ENCODE data around the gene EPHA2.

Gene EPHA2

DNA sequence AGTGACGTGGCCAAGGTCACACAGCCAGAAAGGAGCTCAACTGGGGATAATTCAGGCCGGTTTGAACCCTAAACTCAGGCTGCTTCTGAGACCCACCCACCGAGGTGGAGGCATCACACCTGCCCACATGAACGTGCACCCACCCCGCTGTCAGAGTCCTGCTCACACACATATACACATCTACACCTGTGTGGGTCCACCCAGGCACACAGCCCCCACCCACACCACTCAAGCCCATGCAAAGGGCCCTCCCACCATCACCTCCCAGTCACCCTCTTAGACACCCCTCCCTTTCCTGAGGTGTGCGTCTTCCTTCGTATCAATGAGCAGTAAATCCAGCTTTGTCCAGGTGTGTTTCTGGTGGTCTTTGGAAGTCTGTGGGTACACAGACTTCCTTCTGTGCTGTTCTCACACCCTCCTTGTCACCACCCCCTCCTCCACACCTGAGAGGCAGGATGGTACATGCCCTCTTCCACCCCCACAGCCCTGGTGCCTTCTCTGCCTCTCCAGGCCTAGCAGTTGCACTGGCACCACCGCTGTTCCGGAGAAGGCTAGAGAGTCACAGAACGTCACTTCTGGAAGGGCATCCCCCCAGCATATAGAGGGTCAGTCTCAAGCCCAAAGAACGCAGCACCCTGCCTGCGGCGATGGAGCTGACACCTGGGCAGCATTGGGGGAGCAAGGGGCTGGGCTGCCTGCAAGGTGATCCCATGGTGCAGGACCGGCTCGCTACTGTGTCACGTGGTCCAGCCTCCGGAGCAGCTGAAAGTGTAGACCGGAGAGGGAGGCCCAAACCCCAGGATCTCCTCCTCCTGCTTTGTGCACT, 63.6 kb downstream of the EPHA2 start:
- DNase-seq (ENCODE audit: insufficient read length) (no peak), FAIRE-seq (no peak)
- TF ChIP-seq POLR2AphosphoS5 (IDR thresholded peaks at IDR 0.05; ENCODE audit: low read depth, low read length) = no peak

DNA sequence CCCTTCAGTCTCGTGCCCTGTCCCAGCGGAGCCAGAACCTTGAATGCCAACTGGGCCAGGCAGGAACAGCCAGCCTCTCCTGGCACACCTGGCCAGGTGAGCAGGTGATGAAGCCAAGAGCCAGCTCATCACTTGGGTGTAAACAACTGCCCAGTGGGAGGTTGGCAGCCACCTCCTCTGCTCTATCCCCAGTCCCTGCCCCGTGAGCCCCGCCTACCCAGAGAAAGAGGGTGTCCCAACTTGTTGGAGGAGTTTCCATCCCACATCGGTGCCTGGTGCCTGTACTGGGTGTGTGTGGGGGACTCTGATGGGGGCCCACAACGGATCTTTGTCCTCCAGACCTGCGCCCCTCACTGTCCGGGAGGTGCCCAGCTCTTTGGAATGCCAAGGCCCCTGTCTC, 64.6 kb downstream of the EPHA2 start:
- TF ChIP-seq POLR2A (IDR thresholded peaks at IDR 0.05; ENCODE audit: low read depth, low read length) (no peak), TAF1 (IDR thresholded peaks at IDR 0.05; ENCODE audit: borderline replicate concordance, low read depth, low read length) (no peak), POLR2AphosphoS5 (IDR thresholded peaks at IDR 0.05; ENCODE audit: low read depth, low read length) (no peak)
- no peak for DNase-seq (ENCODE audit: insufficient read length)
- FAIRE-seq = no peak

DNA sequence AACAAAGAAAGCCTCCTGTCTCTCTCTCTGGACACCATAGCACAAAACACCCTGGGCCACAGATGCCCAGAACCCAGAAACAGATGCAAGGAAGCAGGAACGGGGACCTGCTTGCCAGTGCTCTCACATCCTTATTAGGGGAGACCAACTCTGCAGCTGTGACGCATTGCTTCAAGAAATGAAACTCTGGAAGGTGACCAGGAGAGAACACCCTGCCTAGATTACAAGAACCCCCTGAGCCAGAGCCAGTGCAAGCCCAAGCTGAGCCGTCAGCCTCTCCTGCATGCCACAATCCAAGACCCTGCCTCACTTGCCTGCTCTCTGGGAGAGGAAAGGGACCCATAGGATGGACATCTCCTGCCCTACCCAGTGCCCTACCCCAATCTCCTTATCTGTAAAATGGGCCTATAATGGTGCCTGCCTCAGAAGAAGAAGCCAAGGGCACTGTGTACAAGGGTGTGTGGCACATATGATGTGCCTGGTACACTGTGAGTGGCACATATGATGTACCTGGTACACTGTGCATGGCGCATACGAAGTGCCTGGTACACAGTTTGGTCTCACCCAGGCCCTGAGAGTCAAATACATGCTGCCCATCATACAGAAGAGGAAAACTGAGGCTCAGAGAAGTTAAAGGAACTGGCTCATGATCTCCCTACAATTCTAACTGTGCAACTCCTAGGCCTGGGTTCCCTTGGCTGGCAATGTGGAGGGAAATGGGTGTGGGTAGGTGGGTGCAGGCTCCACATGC, 65.6 kb downstream of the EPHA2 start:
- TF ChIP-seq POLR2AphosphoS5 (IDR thresholded peaks at IDR 0.05; ENCODE audit: low read depth, low read length) = no peak
- DNase-seq (ENCODE audit: insufficient read length) (no peak), FAIRE-seq (no peak)

DNA sequence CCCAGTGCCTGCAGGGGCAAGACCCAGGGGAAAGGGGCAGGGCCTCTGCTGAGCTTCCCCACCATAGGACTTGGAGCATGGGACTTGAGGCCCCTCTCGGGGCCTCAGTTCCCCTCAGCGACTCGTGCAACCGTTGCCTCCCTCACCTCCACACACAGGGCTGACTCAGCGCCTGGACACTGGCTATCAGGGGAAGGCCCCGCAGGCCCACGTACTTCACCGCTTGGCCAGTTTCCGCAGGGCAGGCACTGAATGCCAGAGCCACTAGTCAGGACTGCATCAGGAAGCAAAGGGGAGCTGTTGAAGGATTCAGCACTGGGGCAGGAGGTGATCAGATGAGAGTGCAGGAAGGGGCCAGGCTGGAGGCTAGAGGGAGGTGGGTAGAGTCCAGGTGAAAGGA, 66.9 kb downstream of the EPHA2 start:
- no peak for FAIRE-seq
- no peak for TF ChIP-seq POLR2A (IDR thresholded peaks at IDR 0.05; ENCODE audit: low read depth, low read length)
- TF ChIP-seq POLR2AphosphoS5 (IDR thresholded peaks at IDR 0.05; ENCODE audit: low read depth, low read length) = no peak
- TF ChIP-seq TAF1 (IDR thresholded peaks at IDR 0.05; ENCODE audit: borderline replicate concordance, low read depth, low read length) = no peak
- DNase-seq (ENCODE audit: insufficient read length) = no peak

DNA sequence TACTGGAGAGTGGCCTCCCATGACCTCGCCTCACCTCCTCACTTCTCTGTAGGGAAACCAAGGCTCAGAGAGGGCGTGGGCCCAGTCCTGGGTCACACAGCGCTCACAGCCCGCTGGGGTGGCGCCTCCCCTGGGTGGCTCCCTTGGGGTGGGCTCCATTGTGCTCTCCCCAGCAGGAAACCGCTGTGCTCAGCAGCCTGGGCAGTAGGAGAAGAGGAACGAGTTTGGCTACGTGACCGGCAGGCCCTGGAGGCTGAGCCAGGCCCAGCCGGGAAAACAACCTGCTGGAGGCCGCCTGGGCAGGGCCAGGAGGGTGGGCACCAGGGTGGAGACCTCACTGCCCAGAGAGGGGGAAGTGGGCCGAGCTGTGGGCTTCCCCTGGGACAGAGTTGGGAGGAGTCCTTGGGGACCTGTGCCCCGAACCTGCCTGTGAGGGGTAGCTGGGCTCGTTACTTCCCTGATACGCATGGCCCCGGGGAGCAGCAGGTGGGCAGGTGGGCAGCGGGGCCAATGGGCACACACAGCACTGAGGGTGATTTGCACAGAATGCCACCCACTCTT, 67.4 kb downstream of the EPHA2 start:
- TF ChIP-seq POLR2AphosphoS5 (IDR thresholded peaks at IDR 0.05; ENCODE audit: low read depth, low read length) = no peak
- TF ChIP-seq POLR2A (IDR thresholded peaks at IDR 0.05; ENCODE audit: low read depth, low read length) = no peak
- no peak for TF ChIP-seq TAF1 (IDR thresholded peaks at IDR 0.05; ENCODE audit: borderline replicate concordance, low read depth, low read length)
- DNase-seq (ENCODE audit: insufficient read length) (no peak), FAIRE-seq (no peak)

DNA sequence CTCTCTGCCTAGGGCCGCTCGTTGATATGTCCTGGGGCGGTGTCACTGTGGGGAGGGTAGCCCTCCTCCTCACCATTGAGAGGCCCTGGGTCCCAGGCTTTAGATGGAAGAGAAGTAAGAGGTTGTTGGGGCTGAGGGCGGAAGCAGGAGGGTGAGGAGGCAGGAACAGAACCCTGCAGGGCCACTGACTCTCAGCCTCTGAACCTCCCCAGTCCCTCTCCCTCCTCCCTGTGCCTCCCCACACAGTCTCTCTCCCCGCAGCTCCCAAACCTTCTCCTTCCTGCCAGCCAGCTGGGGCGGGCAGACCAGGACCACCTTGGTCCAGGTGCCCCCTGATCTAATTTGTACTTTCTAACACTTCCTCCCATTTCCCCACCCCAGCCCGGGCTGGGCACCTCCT, 68.1 kb downstream of the EPHA2 start:
- FAIRE-seq (no peak), DNase-seq (ENCODE audit: insufficient read length) (no peak)
- TF ChIP-seq POLR2AphosphoS5 (IDR thresholded peaks at IDR 0.05; ENCODE audit: low read depth, low read length) (no peak), POLR2A (IDR thresholded peaks at IDR 0.05; ENCODE audit: low read depth, low read length) (no peak), TAF1 (IDR thresholded peaks at IDR 0.05; ENCODE audit: borderline replicate concordance, low read depth, low read length) (no peak)

DNA sequence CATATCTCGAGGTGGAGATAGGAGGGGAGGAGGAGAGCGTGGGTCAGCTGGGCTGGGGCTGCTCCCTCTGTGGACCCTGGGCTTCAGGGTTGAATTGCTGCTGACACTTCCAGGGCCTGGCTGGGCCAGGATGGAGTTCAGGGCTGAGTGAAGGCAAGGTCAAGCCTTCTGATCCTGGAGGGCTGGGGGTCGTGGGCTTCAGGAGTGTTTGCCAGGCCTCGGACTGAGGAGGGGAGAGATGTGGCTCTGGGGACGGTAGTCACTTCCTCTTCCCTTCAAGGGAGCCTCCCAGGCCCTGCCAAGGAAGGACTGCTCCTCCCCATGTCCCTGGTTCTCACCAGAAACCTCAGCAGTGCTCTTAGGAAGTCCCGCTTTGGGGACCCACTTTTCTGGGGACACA, 70.3 kb downstream of the EPHA2 start:
- FAIRE-seq = no peak
- DNase-seq (ENCODE audit: insufficient read length) = no peak

DNA sequence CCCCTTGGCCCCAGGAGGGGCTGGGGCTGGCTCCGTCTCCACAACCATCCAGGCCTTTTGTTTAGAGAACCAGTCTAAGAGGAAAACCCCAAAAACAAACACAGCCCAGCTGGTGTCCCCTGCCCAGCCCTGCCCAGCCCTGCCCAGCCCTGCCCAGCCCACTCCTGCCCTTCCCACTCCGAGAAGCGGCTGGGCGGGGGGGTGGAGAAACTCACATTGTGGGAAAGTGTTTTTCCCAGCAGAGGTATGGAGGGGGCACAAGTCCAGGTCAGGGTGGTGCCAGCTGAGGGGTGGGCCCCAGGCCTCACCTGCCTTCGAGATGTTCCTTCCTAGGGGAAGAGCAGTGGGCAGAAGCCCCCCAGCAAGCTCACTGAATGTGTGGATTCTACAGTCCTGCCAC, 72.4 kb downstream of the EPHA2 start:
- no peak for TF ChIP-seq POLR2A (IDR thresholded peaks at IDR 0.05; ENCODE audit: low read depth, low read length)
- no peak for TF ChIP-seq TAF1 (IDR thresholded peaks at IDR 0.05; ENCODE audit: borderline replicate concordance, low read depth, low read length)
- TF ChIP-seq POLR2AphosphoS5 (IDR thresholded peaks at IDR 0.05; ENCODE audit: low read depth, low read length) = no peak
- no peak for FAIRE-seq
- no peak for DNase-seq (ENCODE audit: insufficient read length)

More for the DNA sequence above, 70.3 kb downstream of the EPHA2 start:
- TF ChIP-seq POLR2A (IDR thresholded peaks at IDR 0.05; ENCODE audit: low read depth, low read length) = no peak
- no peak for TF ChIP-seq POLR2AphosphoS5 (IDR thresholded peaks at IDR 0.05; ENCODE audit: low read depth, low read length)
- no peak for TF ChIP-seq TAF1 (IDR thresholded peaks at IDR 0.05; ENCODE audit: borderline replicate concordance, low read depth, low read length)

DNA sequence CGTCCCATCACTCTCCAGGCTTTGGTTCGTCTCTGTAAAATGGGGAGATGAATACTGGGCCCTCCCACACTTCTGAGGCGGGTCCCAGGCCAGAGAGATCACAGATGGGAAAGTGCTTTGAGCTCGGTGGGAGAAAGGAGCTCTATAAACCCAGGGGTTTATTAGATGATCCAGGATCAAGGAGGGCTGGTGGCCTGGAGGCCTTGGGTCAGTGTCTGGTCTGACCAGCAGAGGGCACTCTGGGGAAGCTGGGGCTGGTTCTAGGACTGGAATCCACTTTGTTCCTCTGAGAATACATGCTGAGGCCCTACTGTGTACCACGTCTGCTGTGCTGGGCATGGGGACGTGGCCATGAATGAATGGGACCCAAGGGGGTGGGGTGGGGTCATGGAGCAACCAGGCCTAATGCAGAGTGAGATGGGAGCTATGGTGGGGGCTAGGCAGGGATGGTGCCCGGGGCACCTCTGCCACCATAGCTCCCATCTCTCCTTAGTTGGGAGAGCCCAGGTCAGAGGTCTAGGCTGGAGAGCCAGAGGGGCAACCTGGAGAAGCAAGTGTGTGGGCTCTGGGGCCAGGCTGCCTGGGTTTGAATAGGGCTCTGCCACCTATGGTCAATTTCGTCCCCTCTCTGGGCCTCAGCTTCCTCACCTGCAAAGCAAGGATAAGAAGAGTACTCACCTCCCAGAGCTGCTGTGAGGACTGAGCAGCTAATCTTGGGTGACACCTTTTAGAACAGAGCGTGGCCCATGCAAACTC, 73.4 kb downstream of the EPHA2 start:
- peak; percentile 9 for FAIRE-seq
- peak; percentile 67 for DNase-seq (ENCODE audit: insufficient read length)
- no peak for TF ChIP-seq TAF1 (IDR thresholded peaks at IDR 0.05; ENCODE audit: borderline replicate concordance, low read depth, low read length)
- no peak for TF ChIP-seq POLR2AphosphoS5 (IDR thresholded peaks at IDR 0.05; ENCODE audit: low read depth, low read length)
- TF ChIP-seq POLR2A (IDR thresholded peaks at IDR 0.05; ENCODE audit: low read depth, low read length) = no peak

DNA sequence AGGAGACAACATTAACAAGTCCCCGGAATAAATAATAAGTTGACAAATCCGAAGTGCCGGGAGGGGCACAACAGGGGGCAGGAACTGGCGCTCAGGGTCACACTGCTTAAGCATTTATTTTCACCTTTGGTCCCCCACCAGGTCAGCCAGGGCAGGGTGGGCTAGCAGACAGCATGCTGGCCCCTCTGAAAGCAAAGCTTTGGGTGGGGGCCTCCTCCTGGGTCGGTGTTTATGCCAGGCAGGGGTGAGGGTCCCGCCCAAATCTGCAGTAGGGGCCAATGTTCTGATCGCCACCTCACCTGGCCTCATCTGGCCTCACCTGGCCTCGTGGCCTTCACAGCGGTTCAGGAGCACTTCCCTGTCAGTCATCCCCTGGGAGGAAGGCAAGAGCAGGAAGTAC, 74.2 kb downstream of the EPHA2 start:
- FAIRE-seq (no peak), DNase-seq (ENCODE audit: insufficient read length) (no peak)
- TF ChIP-seq POLR2AphosphoS5 (IDR thresholded peaks at IDR 0.05; ENCODE audit: low read depth, low read length) (no peak), TAF1 (IDR thresholded peaks at IDR 0.05; ENCODE audit: borderline replicate concordance, low read depth, low read length) (no peak), POLR2A (IDR thresholded peaks at IDR 0.05; ENCODE audit: low read depth, low read length) (no peak)

DNA sequence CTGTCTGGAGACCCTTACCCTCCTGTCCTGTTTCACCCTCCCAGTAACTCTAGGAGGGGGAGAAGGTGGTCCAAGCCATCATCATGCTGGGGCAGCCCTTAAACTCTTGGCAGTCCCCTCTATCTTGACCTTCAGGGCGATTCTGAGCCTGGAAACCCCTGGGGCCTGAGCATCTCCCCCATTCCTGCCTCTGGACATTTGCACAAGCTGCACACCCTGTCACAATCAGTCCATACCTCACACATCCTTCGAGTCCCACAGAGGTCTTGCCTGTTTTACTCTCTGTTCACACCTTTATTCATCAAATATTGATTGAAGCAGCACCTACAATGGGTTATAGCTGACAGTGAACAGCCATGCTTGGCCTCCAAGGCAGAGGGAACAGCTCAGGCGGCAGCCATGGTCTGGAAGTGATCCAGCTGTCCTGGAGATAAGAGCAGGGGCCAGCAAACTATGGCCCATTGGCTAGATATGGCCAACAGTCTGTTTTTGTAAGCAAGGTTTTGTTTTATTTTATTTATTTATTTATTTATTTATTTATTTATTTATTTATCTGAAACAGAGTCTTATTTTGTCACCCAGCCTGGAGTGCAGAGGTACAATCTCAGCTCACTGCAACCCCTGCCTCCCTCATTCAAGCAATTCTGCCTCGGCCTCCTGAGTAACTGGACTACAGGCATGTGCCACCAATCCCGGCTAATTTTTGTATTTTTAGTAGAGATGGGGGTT, 75.3 kb downstream of the EPHA2 start:
- TF ChIP-seq TAF1 (IDR thresholded peaks at IDR 0.05; ENCODE audit: borderline replicate concordance, low read depth, low read length) (no peak), POLR2A (IDR thresholded peaks at IDR 0.05; ENCODE audit: low read depth, low read length) (no peak), POLR2AphosphoS5 (IDR thresholded peaks at IDR 0.05; ENCODE audit: low read depth, low read length) (no peak)
- FAIRE-seq = no peak
- DNase-seq (ENCODE audit: insufficient read length) = no peak
